IMR-90 (cell line): ENCODE measurements around the gene DYNLT3. TPM values are rescaled to one million over a fixed set of nuclear protein-coding genes. Genes with fewer than 3 reads are reported as not detected.

ENCODE experiments used
- ATAC-seq: fragments of 200-7000 bp; cut with Tn5 transposase; 2 replicates; pipeline ENCODE4 v1.9.1; 2020; ENCODE audit warnings: low read depth, mild to moderate bottlenecking, moderate library complexity
- BruUV-seq: library from RNA; stranded (reverse); fragments of 400-500 nt; replicated peaks from 2 replicates; lab custom pipeline; 2021; lab: Mats Ljungman, UMichigan
- CTCF ChIA-PET: fragments of 300-600 bp; formaldehyde crosslinking; extraction: SDS; loops from one replicate; lab custom pipeline; 2021; ENCODE audit warnings: antibody characterized with exemption; lab: Yijun Ruan, JAX
- POLR2A ChIA-PET: fragments of 300-600 bp; sonication (Branson Sonifier 250); formaldehyde crosslinking; loops from one replicate; lab custom pipeline; 2022; ENCODE audit warnings: antibody characterized with exemption; ENCODE audit not compliant: unreplicated experiment; lab: Charles Lee
- DNase-seq: peaks from one replicate; pipeline ENCODE4 v3.0.0; 2013
- H2AFZ ChIP-seq: replicated peaks from 2 replicates; pipeline ENCODE3; 2013; ENCODE audit warnings: low read length, mild to moderate bottlenecking; ENCODE audit not compliant: poor library complexity
- H2AK5ac ChIP-seq: 2 replicates; pipeline ENCODE4 v1.6.1; 2013; ENCODE audit warnings: low read depth, low read length, inconsistent platforms
- H2AK9ac ChIP-seq: replicated peaks from 2 replicates; pipeline ENCODE3; 2013; ENCODE audit warnings: mild to moderate bottlenecking, low read depth, low read length, moderate library complexity; ENCODE audit not compliant: poor library complexity
- H2BK120ac ChIP-seq: 2 replicates; pipeline ENCODE4 v1.6.1; 2013; ENCODE audit warnings: low read depth, low read length, inconsistent platforms
- H2BK15ac ChIP-seq: 3 replicates; pipeline ENCODE4 v1.6.1; 2013; ENCODE audit warnings: low read depth, low read length, inconsistent platforms
- H2BK20ac ChIP-seq: 2 replicates; pipeline ENCODE4 v1.6.1; 2013; ENCODE audit warnings: low read depth, mild to moderate bottlenecking, inconsistent platforms, low read length, moderate library complexity
- H2BK5ac ChIP-seq: 2 replicates; pipeline ENCODE4 v1.6.1; 2013; ENCODE audit warnings: mild to moderate bottlenecking, low read depth, low read length, inconsistent platforms; ENCODE audit not compliant: poor library complexity, severe bottlenecking
- H3K14ac ChIP-seq: replicated peaks from 2 replicates; pipeline ENCODE4 v1.6.1; 2013; ENCODE audit warnings: low read depth, low read length, inconsistent platforms
- H3K18ac ChIP-seq: 2 replicates; pipeline ENCODE4 v1.6.1; 2013; ENCODE audit warnings: low read depth, low read length, control low read depth
- H3K23ac ChIP-seq: 2 replicates; pipeline ENCODE4 v1.6.1; 2013; ENCODE audit warnings: low read depth, low read length, inconsistent platforms
- H3K27ac ChIP-seq: 2 replicates; pipeline ENCODE4 v1.5.1; 2013; ENCODE audit warnings: mild to moderate bottlenecking, control low read depth, low read length; ENCODE audit not compliant: insufficient read depth
- H3K27me3 ChIP-seq: 2 replicates; pipeline ENCODE4 v1.6.1; 2013; ENCODE audit warnings: low read length; ENCODE audit not compliant: control insufficient read depth, insufficient read depth
- H3K36me3 ChIP-seq: 2 replicates; pipeline ENCODE4 v1.6.1; 2013; ENCODE audit warnings: low read length, mixed read lengths; ENCODE audit not compliant: control insufficient read depth, insufficient read depth
- H3K4ac ChIP-seq: 2 replicates; pipeline ENCODE4 v1.6.1; 2013; ENCODE audit warnings: low read depth, low read length, inconsistent platforms
- H3K4me1 ChIP-seq: 2 replicates; pipeline ENCODE4 v1.6.1; 2013; ENCODE audit warnings: low read length, mixed read lengths; ENCODE audit not compliant: control insufficient read depth, insufficient read depth
- H3K4me2 ChIP-seq: 2 replicates; pipeline ENCODE4 v1.6.1; 2013; ENCODE audit warnings: low read depth, mild to moderate bottlenecking, control low read depth, low read length, moderate library complexity
- H3K4me3 ChIP-seq: 2 replicates; pipeline ENCODE4 v1.5.1; 2013; ENCODE audit warnings: low read depth, mild to moderate bottlenecking, control low read depth, low read length, moderate library complexity; ENCODE audit not compliant: insufficient read depth
- H3K56ac ChIP-seq: 2 replicates; pipeline ENCODE4 v1.6.1; 2013; ENCODE audit warnings: low read length, inconsistent platforms; ENCODE audit not compliant: insufficient read depth; ENCODE audit errors: extremely low read depth
- H3K79me1 ChIP-seq, 2 experiments: 2 replicates each; pipeline ENCODE4 v1.6.1; 2013; ENCODE audit warnings: low read length in 2 of 2, inconsistent platforms in 1 of 2, low read depth in 1 of 2
- H3K9ac ChIP-seq: 2 replicates; pipeline ENCODE4 v1.6.1; 2013; ENCODE audit warnings: low read depth, low read length, control low read depth
- H3K9me1 ChIP-seq: 2 replicates; pipeline ENCODE4 v1.6.1; 2013; ENCODE audit warnings: low read length, inconsistent platforms; ENCODE audit not compliant: insufficient read depth
- H3K9me3 ChIP-seq: 2 replicates; pipeline ENCODE4 v1.6.1; 2013; ENCODE audit warnings: low read length; ENCODE audit not compliant: control insufficient read depth, insufficient read depth
- H4K20me1 ChIP-seq: 2 replicates; pipeline ENCODE4 v1.6.1; 2013; ENCODE audit warnings: low read length, inconsistent platforms; ENCODE audit not compliant: insufficient read depth
- H4K5ac ChIP-seq: 2 replicates; pipeline ENCODE4 v1.6.1; 2013; ENCODE audit warnings: mild to moderate bottlenecking, low read depth, low read length, control low read depth
- H4K8ac ChIP-seq, 2 experiments: 2 replicates each; pipeline ENCODE4 v1.6.1; 2013; ENCODE audit warnings: low read depth in 2 of 2, low read length in 2 of 2, control low read depth in 1 of 2, inconsistent platforms in 1 of 2
- H4K91ac ChIP-seq: 2 replicates; pipeline ENCODE4 v1.6.1; 2013; ENCODE audit warnings: low read depth, low read length, inconsistent platforms; ENCODE audit not compliant: insufficient read depth
- CEBPB ChIP-seq: IDR thresholded peaks from 2 replicates; pipeline ENCODE4 v1.6.1; 2012; ENCODE audit warnings: low read depth, low read length, improper control_type of control experiment
- ELK1 ChIP-seq: fragments of 150-350 bp; IDR thresholded peaks from 2 replicates; pipeline ENCODE4 v1.6.1; 2016; ENCODE audit warnings: low read depth, mild to moderate bottlenecking, low read length, moderate library complexity, borderline replicate concordance
- MAFK ChIP-seq: IDR thresholded peaks from 2 replicates; pipeline ENCODE4 v1.6.1; 2012; ENCODE audit warnings: low read depth, low read length, improper control_type of control experiment
- MAZ ChIP-seq: IDR thresholded peaks from 2 replicates; pipeline ENCODE4 v1.6.1; 2012; ENCODE audit warnings: low read depth, mild to moderate bottlenecking, low read length, improper control_type of control experiment, moderate library complexity, borderline replicate concordance
- NFE2L2 ChIP-seq: fragments of 150-350 bp; IDR thresholded peaks from 2 replicates; pipeline ENCODE4 v1.6.1; 2016; ENCODE audit warnings: low read depth, mild to moderate bottlenecking, low read length
- POLR2A ChIP-seq: IDR thresholded peaks from 2 replicates; pipeline ENCODE4 v1.6.1; 2012; ENCODE audit warnings: mild to moderate bottlenecking, low read depth, low read length
- RAD21 ChIP-seq: IDR thresholded peaks from 2 replicates; pipeline ENCODE4 v1.6.1; 2012; ENCODE audit warnings: low read length, improper control_type of control experiment
- RCOR1 ChIP-seq: IDR thresholded peaks from 2 replicates; pipeline ENCODE4 v1.6.1; 2012; ENCODE audit warnings: mild to moderate bottlenecking, low read length, improper control_type of control experiment; ENCODE audit not compliant: insufficient replicate concordance
- RFX5 ChIP-seq: IDR thresholded peaks from 2 replicates; pipeline ENCODE4 v1.8.0; 2012; ENCODE audit warnings: low read depth, mild to moderate bottlenecking, low read length, moderate library complexity
- WGBS, 2 experiments: methylation state at CpG; one replicate each; pipeline versions ENCODE4 v1.1.5 to v1.1.7; 2013; ENCODE audit warnings: missing lambda C conversion rate in 2 of 2; ENCODE audit not compliant: insufficient read length in 1 of 2; ENCODE audit errors: extremely low coverage in 2 of 2; 5-methylcytosine and 5-hydroxymethylcytosine counted together
- dilution Hi-C: fragments of 300-500 bp; cut with HindIII; formaldehyde crosslinking; loops from one replicate; pipeline ENCODE4 v1.14.3; 2018; ENCODE audit warnings: low sequenced_read_pairs; ENCODE audit not compliant: unreplicated experiment
- in situ Hi-C: fragments of 300-500 bp; cut with MboI; formaldehyde crosslinking; loops from 3 replicates; pipeline ENCODE4 v1.14.3; 2019; ENCODE audit warnings: low sequenced_read_pairs, inconsistent platforms, mixed read lengths
- intact Hi-C: fragments of 100-400 bp; cut with micrococcal nuclease; formaldehyde crosslinking; loops from 2 replicates; pipeline ENCODE4 v1.10.0; 2022
- polyA plus RNA-seq, 3 experiments: library from polyadenylated mRNA; depleted of rRNA; stranded (reverse); fragments of >200 nt; gene quantifications; 2 replicates each; pipeline ENCODE4 v1.2.3, GENCODE V29; 2012; ENCODE audit warnings: low replicate concordance in 1 of 3
- total RNA-seq: library from RNA; depleted of rRNA; stranded (reverse); fragments of >200 nt; gene quantifications from 2 replicates; pipeline ENCODE4 v1.2.3, GENCODE V29; 2012

The DYNLT3 gene
- total and polyA plus RNA-seq, 2 of the 4 experiments (the other 2 are of a cell fraction): 15.7 to 18.8 TPM

GRCh38 chrX:37815366-37815765 lies 32.0 kb downstream of the DYNLT3 start:
- ChIA-PET CTCF (interaction anchor here (0.6 kb wide), 1 partner anchor 99 kb away, joined by 3 read pairs; no protein-coding TSS in a partner anchor), POLR2A (no interaction called here)
- Histone ChIP-seq H3K27ac (no peak overlapping the region), H3K23ac (no peak overlapping the region), H3K9me1 (no peaks in the 10 kb centered on the region), H2AK5ac (no peak overlapping the region), H3K4ac (no peak overlapping the region), H2BK5ac (no peak overlapping the region), H3K4me3 (no peak overlapping the region), H2AK9ac (no peak overlapping the region), H3K9ac (no peak overlapping the region), H4K8ac (no peak overlapping the region), H3K14ac (no peak overlapping the region), H4K20me1 (no peaks in the 10 kb centered on the region), H3K18ac (no peak overlapping the region), H3K56ac (no peak overlapping the region), H3K9me3 (no peaks in the 10 kb centered on the region), H2BK15ac (no peak overlapping the region), H3K4me2 (no peak overlapping the region), H2BK120ac (no peak overlapping the region), H4K5ac (no peak overlapping the region), H3K4me1 (no peaks in the 10 kb centered on the region), H2BK20ac (no peak overlapping the region), H3K79me1 (no peaks in the 10 kb centered on the region), H3K27me3 (peaks cover 7% of the 10 kb centered on the region), H4K91ac (no peak overlapping the region), H3K36me3 (no peaks in the 10 kb centered on the region), H2AFZ (no peak overlapping the region)
- no CpG with 5 or more reads among the region's 5 CpGs for WGBS, 2 experiments
- intact Hi-C loops: no loop called here
- TF ChIP-seq POLR2A: no peak
- TF ChIP-seq RAD21: no peak
- no peak for TF ChIP-seq NFE2L2
- no peak for TF ChIP-seq RFX5
- TF ChIP-seq CEBPB: no peak
- TF ChIP-seq MAFK: no peak
- TF ChIP-seq RCOR1: no peak
- TF ChIP-seq MAZ: no peak
- TF ChIP-seq ELK1: no peak
- in situ Hi-C loops: no loop called here
- dilution Hi-C loops: no loop called here
- BruUV-seq: no TSS peak
- DNase-seq (no peak), ATAC-seq (no peak)
